G401.6 (cell line): Measurements from ENCODE around the gene MSL1.

Source experiments
- FAIRE-seq: peaks from 2 replicates; lab custom pipeline; 2012; peaks lifted over from hg19 to GRCh38; lab: Jason Lieb, UNC

The MSL1 gene

GRCh38 chr17:40176754-40177110 lies 55.0 kb downstream of the MSL1 start:
- FAIRE-seq, result no peak

GRCh38 chr17:40177275-40177874 lies 55.6 kb downstream of the MSL1 start, which contains the start of gene RAPGEFL1:
RAPGEFL1 (plus strand) TSS chr17:40177470; CDS start chr17:40177862, 392 bp downstream.
- FAIRE-seq, result no peak

- FAIRE-seq, result no peak
Observed at GRCh38 chr17:40178021-40178601, 56.3 kb downstream of the MSL1 start.

DNA sequence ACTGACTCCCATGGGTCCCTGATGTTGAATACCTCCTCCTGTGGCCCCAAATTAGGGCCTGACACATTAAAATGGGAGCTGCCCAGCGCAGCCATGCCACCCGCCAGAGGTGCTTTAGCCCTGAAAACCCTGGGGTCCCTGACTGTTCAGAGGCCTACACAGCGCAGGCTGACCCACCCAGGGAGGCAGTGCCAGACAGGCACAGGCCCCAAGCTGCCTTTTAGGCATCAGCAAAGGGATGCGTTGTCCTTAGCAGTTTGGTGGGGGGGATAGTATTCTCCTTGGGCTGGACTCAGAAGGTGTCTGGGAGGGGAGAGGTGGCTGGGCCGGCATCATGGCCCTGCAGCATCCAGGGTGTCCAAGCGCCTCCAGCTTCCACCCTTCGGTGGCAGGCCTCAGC lies 56.9 kb downstream of the MSL1 start:
- no peak for FAIRE-seq

DNA sequence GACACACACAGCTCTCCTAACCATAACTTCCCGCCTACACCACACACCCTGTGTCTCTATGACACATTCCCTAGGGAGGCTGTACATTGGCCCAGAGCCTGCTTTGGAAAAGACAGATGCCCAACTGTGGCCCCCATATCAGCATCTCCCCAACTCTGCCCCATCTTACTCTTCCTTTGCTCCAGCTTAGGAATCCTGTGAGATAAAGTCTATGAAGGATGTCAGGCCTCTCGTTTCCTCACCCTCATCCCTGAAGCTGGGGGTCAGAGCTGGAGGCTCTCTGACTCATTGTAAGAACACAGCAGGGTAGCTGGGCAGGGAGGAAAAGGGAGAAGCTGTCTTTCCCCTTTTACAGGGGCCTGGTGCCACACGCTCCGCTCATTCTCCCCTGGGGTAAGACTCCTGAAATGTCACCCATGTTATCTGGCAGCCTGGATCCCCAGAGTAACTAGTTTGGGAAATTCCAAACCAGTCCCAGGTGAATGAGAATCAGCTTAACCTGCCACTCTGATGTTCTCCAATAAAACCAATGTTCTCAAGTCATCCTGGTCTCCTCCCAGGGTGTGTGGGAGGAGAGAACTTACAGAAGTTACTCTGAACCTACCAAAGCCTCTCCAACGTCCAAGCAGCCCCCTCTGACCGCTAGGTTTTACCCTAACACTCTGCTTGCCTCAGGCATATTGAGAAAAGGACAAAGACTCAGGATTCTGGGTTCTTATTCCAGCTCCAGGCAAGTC lies 58.3 kb downstream of the MSL1 start:
- no peak for FAIRE-seq

- FAIRE-seq, result no peak
Observed at GRCh38 chr17:40180694-40181093, 58.9 kb downstream of the MSL1 start.

GRCh38 chr17:40181205-40181604 lies 59.4 kb downstream of the MSL1 start:
- no peak for FAIRE-seq

DNA sequence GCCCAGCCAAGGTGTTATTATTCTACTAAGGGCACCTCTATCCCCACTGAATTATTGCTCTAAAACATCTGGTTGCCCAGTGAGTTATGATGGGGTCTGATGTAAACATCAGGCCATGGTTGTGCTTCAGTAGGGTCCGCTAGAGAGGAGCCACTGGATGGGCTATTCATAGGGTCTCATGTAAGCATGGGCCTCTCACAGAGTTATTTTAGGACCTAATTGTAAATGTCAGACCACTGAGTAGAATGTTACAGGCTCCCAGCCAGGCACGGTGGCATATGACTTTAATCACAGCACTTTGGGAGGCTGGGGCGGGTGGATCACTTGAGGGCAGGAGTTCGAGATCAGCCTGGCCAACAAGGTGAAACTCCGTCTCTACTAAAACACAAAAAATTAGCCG lies 60.8 kb downstream of the MSL1 start:
- FAIRE-seq, result no peak
